Measurements from ENCODE around the gene MSLN. TPM values are rescaled to one million over a fixed set of nuclear protein-coding genes. Genes with fewer than 3 reads are reported as not detected.
A peak's percentile ranks its signal among the peaks of the same experiment; 100 is the strongest.
"Not testable (repeated sequence)": the region's sequence is repeated elsewhere in the genome, so short reads cannot be mapped to it uniquely, and the experiment has no call there.

Gene MSLN
- 1.9 TPM for total RNA-seq
- long read RNA-seq, result 0 reads

DNA sequence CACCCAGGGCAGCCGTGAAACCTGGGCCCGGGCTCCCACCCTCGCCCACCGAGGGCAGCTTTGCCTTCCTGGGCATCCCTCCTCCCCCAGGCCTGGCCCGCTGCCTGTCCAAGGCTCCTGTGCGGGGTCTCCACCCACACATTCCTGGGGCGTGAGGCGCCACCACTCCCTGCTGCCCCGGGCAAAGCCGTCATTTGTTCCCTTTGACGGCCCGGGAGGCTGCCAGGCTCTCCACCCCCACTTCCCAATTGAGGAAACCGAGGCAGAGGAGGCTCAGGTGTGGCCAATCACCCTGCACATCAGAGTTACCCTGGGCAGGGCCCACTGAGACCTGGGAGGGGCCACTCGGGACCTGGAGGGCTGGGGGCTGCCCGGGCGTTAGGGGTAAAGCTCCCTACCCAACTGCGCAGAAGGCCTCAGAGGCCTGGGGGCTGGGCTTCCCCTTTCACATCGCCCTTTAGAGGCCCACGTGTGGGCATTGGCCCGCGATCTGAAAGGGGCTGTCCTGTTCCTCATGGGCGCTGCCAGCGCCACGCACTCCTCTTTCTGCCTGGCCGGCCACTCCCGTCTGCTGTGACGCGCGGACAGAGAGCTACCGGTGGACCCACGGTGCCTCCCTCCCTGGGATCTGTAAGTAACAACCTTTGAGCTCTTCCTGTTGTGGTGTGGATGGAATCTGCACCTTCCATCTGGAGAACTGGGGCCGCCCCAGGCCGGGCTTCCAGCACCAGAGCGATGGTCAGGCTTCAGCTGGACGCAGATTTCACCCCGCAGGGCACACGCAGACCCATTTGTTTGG, at the start of gene MSLN:
TSS of gene MSLN (plus strand) at position 190 of the 799 bp plus-strand sequence. CDS start 1,947 bp downstream, outside the sequence.
- peak; percentile 19 for ATAC-seq
- intact Hi-C loops (cut with DNase I), result no loop called here
- peak; percentile 68 for DNase-seq (ENCODE audit: missing footprints)

DNA sequence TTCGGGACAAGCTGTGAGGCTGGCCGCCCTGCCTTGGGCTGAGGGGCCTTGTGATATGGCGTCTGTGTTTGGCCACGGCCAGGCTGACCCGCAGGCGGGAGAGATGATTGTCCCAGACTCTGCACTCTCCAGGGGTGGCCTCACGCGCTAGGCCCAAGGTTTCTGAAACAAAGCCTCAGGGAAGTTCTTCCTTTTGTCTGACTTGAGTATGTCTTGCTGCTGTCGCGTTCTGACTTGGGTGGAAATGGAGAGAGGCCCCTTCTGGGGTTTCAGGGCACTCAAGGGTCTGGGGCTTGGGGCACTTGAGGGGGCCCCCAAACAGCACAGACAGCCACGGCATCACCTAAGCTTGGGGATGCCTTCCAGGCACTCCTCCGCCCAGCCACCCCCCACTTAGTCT, 49.5 kb upstream of the MSLN start:
- ATAC-seq (no peak), DNase-seq (ENCODE audit: missing footprints) (no peak)
- intact Hi-C loops (cut with DNase I), result loop anchor here (1.0 to 2.0 kb wide), 2 partner anchors 74 to 344 kb away; no protein-coding TSS in a partner anchor

DNA sequence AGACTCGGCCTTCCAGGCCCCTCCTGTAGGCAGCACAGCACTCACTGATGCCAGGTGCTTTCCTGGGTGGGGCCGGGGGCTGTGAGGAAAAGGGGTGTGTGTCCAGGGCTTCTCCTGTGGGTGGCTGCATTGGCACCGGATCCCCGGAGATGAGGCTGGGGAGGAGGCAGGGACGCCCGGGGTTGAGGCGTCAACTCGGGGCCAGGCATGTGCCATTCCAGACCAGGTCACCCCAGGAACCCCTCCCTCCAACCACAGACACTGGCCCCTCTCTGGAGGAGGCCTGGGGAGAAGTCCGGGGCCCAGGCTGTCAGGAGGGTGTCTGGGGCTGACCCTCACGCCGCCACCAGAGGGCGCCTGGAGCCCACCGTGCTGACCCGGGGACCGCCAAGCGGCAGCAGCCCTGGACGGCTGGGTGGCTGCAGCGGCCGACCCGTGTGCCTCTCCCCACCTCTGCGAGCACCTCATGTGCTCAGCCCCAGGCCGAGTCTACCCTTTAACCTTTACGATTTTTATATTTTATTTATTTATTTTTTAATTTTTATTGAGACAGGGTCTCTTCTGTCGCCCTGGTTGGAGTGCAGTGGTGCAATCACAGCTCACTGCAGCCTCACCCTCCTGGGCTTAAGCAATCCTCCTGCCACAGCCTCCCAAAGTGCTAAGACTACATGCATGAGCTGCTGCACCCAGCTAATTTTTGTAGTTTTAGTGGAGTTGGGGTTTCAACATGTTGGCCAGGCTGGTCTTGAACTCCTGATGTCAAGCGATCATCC, 48.8 kb upstream of the MSLN start:
- intact Hi-C loops (cut with DNase I), result loop anchor here (1.0 to 2.0 kb wide), 2 partner anchors 73 to 344 kb away; no protein-coding TSS in a partner anchor
- DNase-seq (ENCODE audit: missing footprints) (peak; percentile 90), ATAC-seq (peak; percentile 66)

DNA sequence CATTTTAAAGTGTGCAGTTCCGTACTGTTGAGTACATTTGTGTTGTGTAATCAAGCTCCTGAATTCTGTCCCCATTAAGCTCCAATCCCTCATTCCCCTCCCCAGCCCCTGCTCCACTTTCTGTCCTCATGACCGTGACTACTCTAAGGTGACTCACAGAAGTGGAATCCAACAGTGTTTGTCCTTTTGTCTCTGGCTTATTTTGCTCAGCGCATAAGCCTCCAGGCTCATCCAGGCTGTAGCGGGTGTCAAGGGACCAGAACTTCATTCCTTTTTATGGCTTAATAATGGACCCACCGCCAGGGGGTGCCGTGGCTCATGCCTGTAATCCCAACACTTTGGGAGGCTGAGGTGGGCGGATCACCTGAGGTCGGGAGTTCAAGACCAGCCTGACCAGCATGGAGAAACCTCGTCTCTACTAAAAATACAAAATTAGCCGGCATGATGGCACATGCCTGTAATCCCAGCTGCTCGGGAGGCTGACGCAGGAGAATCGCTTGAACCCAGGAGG, 47.7 kb upstream of the MSLN start:
- intact Hi-C loops (cut with DNase I); ATAC-seq; DNase-seq (ENCODE audit: missing footprints): not testable (repeated sequence)

DNA sequence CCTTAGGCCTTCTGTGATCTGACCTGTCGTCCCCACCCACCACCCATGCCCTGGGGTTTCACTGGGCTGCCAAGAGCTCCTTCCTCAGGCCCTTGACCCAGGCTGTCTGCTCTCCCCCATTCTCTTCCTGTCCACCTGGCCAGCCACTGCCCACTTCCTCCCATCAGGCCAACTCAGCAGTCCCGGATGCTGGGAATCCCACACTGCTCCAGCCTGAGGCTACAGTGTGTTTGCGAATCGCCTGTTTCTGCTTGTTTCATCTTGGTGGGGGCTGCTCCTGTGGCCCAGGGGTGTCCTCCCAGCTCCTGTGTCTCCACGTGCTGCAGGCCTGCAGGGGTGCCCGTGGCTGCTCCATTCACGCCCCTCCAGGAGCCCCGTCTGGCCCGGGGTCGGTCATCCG, 46.5 kb upstream of the MSLN start:
- no peak for DNase-seq (ENCODE audit: missing footprints)
- no peak for ATAC-seq
- intact Hi-C loops (cut with DNase I), result loop anchor here (2.0 kb wide), 1 partner anchor 27 kb away; the partner anchor contains the start of gene CIAO3

DNA sequence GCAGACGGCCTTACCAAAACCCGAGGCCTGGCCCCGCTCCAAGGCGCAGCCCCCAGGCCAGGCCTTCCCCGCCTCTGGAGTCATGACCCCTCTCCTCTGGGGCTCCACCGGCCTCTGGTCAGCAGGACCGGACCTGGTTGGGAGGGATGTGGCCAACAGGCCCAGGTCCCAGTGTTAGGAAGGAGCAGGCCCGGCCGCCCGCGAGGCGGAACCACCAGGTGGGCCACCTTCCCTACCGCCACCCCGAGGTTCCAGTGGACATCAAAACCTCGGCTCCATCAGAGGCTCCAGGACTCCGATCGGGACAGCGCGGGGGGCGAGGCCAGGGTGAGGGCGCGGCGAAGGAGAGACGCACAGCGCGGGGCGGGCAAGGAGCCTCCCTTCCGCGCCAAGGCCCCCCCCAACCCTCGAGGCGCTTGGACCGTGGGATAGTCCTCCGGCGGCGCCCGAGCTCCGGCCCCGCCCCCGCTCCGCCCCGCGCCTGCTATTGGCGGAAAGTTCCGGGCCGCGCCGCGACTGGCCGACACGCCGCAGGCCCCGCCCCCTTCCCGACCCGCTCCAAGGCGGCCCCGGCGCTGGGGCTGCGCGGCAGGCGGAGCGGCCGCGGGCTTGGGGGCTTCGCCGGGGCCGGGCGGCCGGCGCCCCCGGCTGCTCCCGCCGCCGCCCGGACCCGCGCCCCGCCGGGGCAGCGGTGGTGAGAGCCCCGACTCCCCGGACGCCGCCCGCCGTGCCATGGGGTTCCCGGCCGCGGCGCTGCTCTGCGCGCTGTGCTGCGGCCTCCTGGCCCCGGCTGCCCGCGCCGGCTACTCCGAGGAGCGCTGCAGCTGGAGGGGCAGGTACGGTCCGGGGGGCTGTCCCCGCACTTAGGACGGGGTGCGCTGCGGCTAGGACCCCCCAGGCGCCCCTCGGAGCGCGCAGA, 45.7 kb upstream of the MSLN start, which contains the start of gene METRN:
TSS of gene METRN (plus strand) at position 561 of the 919 bp plus-strand sequence. CDS start at position 733, 172 bp downstream.
- peak; percentile 96 for DNase-seq (ENCODE audit: missing footprints)
- ATAC-seq, result peak; percentile 93
- intact Hi-C loops (cut with DNase I), result loop anchor here (2.0 kb wide), 1 partner anchor 26 kb away; the partner anchor contains the start of gene CIAO3

DNA sequence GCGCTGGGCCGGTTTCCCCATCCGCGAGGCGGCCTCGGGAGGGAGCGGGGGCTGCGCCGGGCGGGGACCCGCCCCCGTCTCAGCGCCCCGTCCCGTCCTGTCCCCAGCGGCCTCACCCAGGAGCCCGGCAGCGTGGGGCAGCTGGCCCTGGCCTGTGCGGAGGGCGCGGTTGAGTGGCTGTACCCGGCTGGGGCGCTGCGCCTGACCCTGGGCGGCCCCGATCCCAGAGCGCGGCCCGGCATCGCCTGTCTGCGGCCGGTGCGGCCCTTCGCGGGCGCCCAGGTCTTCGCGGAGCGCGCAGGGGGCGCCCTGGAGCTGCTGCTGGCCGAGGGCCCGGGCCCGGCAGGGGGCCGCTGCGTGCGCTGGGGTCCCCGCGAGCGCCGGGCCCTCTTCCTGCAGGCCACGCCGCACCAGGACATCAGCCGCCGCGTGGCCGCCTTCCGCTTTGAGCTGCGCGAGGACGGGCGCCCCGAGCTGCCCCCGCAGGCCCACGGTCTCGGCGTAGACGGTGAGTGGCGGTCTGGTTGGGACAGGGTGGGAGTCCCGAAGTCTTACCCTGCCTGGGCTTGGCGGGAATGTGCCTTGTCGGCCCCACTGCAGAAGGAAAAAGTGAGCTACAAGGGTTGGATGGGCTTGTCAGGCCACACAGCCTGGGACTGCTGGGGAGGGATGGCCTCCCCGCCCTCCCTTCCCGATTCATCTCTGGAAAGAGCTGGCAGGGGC, 44.9 kb upstream of the MSLN start:
- DNase-seq (ENCODE audit: missing footprints) (no peak), ATAC-seq (no peak)
- intact Hi-C loops (cut with DNase I), result loop anchor here (2.0 kb wide), 1 partner anchor 25 kb away; the partner anchor contains the start of gene CIAO3

DNA sequence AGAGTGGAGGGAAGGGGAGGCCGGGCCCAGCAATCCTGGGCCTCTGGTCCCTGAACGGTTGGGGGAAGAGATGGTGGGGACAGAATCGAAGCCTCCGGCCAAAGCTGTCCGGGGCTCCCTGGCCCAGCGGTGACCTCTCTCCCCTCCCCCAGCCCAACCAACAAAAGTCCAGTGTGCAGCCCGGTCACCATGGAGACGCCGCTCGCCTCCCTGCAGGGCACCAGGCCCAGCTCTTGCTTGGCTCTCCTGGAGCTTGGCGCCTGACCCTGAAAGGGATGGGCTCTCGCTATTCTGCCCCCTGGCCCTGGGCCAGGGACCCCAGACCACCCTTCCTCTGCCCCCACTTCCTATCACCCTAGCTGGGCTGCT, 44.4 kb upstream of the MSLN start:
- no peak for ATAC-seq
- intact Hi-C loops (cut with DNase I), result no loop called here

DNA sequence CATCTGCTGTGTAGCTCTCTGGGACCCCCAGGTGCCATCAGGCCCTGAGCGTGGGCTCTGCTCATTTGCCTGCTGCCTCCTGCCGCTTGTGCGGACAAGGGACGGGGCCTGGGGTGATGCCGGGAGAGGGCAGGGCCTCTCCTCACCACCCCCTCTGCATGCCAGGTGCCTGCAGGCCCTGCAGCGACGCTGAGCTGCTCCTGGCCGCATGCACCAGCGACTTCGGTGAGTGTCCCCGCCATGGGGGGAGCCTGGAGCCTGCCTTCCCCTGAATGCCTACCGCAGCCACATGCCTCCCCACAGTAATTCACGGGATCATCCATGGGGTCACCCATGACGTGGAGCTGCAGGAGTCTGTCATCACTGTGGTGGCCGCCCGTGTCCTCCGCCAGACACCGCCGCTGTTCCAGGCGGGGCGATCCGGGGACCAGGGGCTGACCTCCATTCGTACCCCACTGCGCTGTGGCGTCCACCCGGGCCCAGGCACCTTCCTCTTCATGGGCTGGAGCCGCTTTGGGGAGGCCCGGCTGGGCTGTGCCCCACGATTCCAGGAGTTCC, 43.7 kb upstream of the MSLN start:
- intact Hi-C loops (cut with DNase I), result no loop called here
- DNase-seq (ENCODE audit: missing footprints), result no peak
- no peak for ATAC-seq

More for the DNA sequence above, 44.4 kb upstream of the MSLN start:
- no peak for DNase-seq (ENCODE audit: missing footprints)

DNA sequence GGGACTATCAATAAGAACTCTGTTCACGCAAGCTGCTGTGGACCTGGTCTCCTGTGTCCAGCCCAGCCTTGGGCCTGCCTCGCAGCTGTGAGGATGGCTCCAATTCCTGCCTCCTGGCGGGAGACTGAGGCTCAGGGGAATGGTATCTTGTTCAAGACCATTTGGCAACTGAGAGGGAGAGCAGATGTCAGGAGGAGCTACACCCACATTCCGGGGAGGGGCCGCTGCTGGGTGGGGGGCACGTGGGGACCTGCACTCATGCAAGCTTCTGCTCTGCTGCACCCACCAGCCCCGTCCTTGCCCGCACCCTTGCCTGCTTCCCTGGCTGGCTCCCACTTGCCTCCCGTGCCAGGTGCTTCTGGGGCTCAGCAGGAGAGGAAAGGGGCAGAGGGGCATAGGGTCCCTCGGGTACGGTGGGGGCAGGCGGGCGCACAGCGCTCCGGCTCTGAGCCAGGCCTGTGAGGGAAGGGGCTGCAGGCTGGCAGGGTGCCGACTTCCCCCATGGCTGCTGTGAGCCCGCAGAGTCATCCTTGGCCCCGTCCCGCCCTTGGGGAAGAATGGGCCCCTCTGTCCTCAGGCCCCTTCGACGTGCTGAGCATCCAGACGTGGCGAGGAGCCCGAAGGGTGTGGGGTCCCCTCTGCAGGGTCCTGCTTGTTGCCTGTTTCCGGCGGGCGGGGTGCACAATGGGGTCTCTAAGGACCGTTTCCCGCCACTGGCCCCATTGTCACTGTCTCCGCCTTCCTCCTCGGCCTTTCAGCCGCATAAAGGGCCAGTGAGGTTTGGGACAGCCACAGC, 42.9 kb upstream of the MSLN start:
- intact Hi-C loops (cut with DNase I), result no loop called here
- no peak for DNase-seq (ENCODE audit: missing footprints)
- no peak for ATAC-seq

DNA sequence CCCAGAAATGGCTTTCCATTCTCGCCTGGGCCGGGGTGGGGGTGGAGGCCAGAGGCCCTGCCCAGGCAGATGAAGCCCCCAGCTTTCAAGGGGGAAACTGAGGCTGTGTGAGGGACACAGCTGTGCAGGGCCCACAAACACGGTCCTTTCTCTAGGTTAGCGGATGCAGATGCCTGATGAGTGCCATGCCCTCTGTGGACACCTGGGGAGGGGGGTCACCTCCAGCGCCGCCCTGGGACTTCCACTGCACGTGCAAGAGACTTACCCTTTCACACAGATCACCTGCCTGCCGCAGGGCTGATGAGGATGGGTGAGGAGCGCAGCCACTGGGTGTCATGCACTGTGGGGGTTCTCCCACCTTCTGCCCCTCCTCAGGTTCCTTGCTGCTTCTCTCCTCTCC, 42.1 kb upstream of the MSLN start:
- intact Hi-C loops (cut with DNase I), result no loop called here
- ATAC-seq (no peak), DNase-seq (ENCODE audit: missing footprints) (no peak)

DNA sequence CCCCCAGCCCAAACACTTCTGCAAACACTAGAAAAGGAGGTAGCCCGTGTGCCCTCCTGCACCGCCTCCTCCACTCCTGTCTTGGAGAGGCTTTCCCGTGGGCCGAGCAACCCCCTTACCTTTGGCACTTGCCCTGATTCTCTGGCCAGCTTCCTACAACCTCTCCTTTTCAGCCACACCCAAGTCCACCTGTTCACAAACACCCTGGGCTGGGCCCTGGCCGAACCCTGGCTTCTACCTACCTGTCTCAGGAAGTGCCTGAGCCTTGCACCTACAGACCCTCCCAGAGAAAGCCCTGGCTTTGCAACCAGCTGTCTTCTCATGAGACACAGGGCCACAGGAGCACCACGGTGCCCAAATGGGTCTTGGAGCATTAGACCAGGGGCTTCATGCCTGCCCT, 41.6 kb upstream of the MSLN start:
- DNase-seq (ENCODE audit: missing footprints) (no peak), ATAC-seq (no peak)
- intact Hi-C loops (cut with DNase I), result no loop called here

DNA sequence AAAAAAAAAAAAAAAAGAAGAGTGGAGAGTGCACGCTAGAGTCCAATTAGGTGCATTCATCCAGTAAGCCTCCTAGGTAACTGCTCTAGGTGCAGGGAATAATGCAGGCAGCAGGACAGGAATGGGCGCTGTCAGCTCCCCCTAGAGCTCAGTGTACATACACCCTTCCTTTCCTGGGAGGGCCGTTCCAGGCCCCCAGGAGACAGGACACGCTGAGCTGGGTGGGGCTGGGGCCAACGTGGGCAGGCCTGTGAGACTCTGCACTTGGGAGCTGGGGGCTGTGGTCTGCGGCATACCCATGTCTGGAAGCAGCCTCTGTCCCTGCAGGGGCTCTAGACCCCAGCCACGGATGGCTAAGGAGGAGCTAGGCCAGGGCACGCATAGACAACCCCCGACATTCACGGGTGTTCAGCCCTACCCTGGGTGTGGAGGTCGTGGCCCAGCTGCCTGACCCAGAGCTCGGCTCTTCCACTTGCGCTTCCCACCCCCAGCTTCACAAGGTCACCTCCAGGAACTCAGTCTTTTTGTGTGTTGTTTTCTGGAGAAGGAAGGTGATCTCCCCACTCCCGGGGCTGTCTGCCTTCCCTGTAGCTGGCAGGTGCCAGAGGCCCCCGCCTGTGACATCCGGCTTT, 40.6 kb upstream of the MSLN start:
- no peak for DNase-seq (ENCODE audit: missing footprints)
- no peak for ATAC-seq
- intact Hi-C loops (cut with DNase I), result loop anchor here (5.0 kb wide), 1 partner anchor 33 kb away; no protein-coding TSS in a partner anchor

DNA sequence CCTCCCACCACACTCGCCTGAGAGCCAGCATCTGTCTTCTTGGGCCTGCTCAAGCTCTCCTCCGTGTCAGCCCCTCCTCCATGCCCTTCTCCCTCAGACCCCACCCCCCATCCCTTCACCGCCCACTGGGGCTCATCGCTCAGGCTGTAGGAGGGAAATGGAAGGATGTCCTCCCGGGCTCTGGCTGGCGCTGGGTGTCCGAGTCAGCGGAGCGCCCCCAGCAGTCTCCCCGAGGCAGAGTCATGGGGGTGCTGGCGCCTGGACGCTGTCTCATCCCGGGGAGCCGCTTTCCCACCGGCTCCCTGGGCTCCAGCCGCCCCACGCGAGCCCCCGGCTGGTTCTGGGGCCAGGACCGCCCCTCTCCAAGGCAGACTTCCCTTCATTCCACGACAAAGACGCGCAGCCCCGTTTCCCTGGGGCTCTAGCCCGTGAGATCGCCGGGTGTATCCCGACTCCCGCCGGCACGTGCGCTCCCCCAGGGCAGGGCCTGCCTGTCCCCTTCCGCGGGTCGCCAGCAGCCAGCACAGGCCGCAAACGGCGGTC, 40.0 kb upstream of the MSLN start:
- DNase-seq (ENCODE audit: missing footprints) (no peak), ATAC-seq (peak; percentile 56)
- intact Hi-C loops (cut with DNase I), result loop anchor here (5.0 kb wide), 1 partner anchor 33 kb away; no protein-coding TSS in a partner anchor

DNA sequence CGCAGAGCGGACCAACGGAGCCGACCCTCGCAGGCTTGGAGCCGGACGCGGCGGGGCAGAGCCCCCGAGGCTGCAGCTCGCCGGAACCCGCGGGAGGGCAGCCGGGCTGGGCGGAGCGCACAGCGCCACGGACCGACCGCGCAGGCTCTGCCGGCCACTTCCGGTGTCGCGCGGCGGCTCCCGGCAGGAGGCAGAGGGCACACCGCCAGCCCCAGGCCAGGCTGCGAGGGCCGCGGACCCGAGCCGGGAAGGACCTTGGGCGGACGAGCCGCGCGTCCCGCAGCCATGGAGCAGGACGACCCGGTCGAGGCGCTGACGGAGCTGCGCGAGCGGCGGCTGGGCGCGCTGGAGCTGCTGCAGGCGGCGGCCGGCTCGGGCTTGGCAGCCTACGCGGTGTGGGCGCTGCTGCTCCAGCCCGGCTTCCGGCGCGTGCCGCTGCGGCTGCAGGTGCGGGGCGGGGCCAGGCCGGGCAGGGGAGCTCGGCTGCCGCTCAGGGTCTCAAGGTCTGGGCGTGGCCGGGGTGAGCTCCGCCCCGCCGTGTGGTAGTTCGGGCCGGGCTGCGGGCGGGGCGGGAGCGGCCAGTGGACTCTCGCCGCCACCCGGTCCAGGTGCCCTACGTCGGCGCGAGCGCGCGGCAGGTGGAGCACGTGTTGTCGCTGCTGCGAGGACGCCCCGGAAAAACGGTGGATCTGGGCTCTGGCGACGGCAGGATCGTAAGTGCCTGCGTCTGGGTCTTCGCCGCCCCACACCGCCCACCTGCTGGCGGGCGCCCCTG, 39.4 kb upstream of the MSLN start, which contains the start of gene ANTKMT:
TSS of gene ANTKMT (plus strand) at position 157 of the 775 bp plus-strand sequence. CDS start at position 286, 129 bp downstream.
- ATAC-seq (peak; percentile 88), DNase-seq (ENCODE audit: missing footprints) (peak; percentile 89)
- intact Hi-C loops (cut with DNase I), result loop anchor here (5.0 kb wide), 1 partner anchor 34 kb away; no protein-coding TSS in a partner anchor

Data from Right ventricle myocardium inferior (tissue), 1 donor.